Measurements from ENCODE around the gene MAPK8IP1.

MAPK8IP1 gene

DNA sequence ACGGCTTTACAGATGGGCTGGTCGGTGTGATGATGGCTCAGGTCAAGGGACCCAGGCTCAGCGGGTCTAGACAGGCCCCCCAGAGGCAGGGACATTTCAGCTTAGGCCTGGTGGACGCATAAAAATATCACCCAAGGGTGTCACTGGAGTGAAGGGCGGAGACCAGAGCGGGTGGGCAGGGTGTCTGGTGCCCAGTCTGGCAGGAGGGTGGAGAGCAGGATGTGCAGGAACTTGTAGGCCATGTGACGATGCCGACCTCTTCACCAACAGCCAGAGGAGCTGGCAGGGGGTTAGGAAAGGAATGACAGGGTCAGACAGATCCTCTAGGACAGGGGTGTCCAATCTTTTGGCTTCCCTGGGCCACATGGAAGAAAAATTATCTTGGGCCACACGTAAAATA is 4.5 kb downstream of the MAPK8IP1 start:
- ChIA-PET POLR2A (no interaction called here), CTCF (interaction anchor here (1.8 to 5.7 kb wide), 3 partner anchors 11 to 349 kb away, joined by 4 to 27 read pairs (median 5); no protein-coding TSS in a partner anchor)
- TF ChIP-seq, protein P1, sequence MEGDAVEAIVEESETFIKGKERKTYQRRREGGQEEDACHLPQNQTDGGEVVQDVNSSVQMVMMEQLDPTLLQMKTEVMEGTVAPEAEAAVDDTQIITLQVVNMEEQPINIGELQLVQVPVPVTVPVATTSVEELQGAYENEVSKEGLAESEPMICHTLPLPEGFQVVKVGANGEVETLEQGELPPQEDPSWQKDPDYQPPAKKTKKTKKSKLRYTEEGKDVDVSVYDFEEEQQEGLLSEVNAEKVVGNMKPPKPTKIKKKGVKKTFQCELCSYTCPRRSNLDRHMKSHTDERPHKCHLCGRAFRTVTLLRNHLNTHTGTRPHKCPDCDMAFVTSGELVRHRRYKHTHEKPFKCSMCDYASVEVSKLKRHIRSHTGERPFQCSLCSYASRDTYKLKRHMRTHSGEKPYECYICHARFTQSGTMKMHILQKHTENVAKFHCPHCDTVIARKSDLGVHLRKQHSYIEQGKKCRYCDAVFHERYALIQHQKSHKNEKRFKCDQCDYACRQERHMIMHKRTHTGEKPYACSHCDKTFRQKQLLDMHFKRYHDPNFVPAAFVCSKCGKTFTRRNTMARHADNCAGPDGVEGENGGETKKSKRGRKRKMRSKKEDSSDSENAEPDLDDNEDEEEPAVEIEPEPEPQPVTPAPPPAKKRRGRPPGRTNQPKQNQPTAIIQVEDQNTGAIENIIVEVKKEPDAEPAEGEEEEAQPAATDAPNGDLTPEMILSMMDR (IDR thresholded peaks at IDR 0.05; ENCODE audit: insufficient read depth, low read length, missing control alignments), result no peak
- no peak overlapping the region for H3K4me3 ChIP-seq (ENCODE audit: low read depth, low read length)
- DNase-seq (ENCODE audit: low read depth, low spot score), result no peak

GRCh38 chr11:45890886-45891550 is 5.6 kb downstream of the MAPK8IP1 start:
- ChIA-PET CTCF (interaction anchor here (1.9 to 5.7 kb wide), 2 partner anchors 10 to 18 kb away, joined by 5 to 27 read pairs; no protein-coding TSS in a partner anchor), POLR2A (no interaction called here)
- DNase-seq (ENCODE audit: low read depth, low spot score), result no peak
- TF ChIP-seq, protein P1 (IDR thresholded peaks at IDR 0.05; ENCODE audit: insufficient read depth, low read length, missing control alignments), result no peak
- no peak overlapping the region for H3K4me3 ChIP-seq (ENCODE audit: low read depth, low read length)

GRCh38 chr11:45892856-45893255 is 7.4 kb downstream of the MAPK8IP1 start:
- DNase-seq (ENCODE audit: low read depth, low spot score), result no peak
- POLR2A ChIA-PET, result no interaction called here
- CTCF ChIA-PET, result interaction anchor here (0.9 kb wide), 1 partner anchor 50 kb away, joined by 3 read pairs; no protein-coding TSS in a partner anchor
- TF ChIP-seq, protein P1 (IDR thresholded peaks at IDR 0.05; ENCODE audit: insufficient read depth, low read length, missing control alignments), result no peak
- H3K4me3 ChIP-seq (ENCODE audit: low read depth, low read length), result no peak overlapping the region

- ChIA-PET CTCF (interaction anchor here (0.7 to 1.6 kb wide), 3 partner anchors 21 to 112 kb away, joined by 3 to 6 read pairs (median 5); no protein-coding TSS in a partner anchor), POLR2A (no interaction called here)
- H3K4me3 ChIP-seq (ENCODE audit: low read depth, low read length), result no peak overlapping the region
- TF ChIP-seq, protein P1 (IDR thresholded peaks at IDR 0.05; ENCODE audit: insufficient read depth, low read length, missing control alignments), result no peak
- DNase-seq (ENCODE audit: low read depth, low spot score), result no peak
These were observed 9.2 kb downstream of the MAPK8IP1 start for GRCh38 chr11:45894555-45895247.

- ChIA-PET CTCF (interaction anchor here (1.1 to 4.2 kb wide), 3 partner anchors 23 to 111 kb away, joined by 5 to 19 read pairs (median 5); no protein-coding TSS in a partner anchor), POLR2A (no interaction called here)
- no peak for DNase-seq (ENCODE audit: low read depth, low spot score)
- TF ChIP-seq, protein P1 (IDR thresholded peaks at IDR 0.05; ENCODE audit: insufficient read depth, low read length, missing control alignments), result no peak
- H3K4me3 ChIP-seq (ENCODE audit: low read depth, low read length), result no peak overlapping the region
These were observed 10.3 kb downstream of the MAPK8IP1 start for GRCh38 chr11:45895553-45896259.

Data from AG04449 (cell line).